Mesendoderm (in vitro differentiated cells): Measurements from ENCODE around the gene ANKEF1. TPM values are rescaled to one million over a fixed set of nuclear protein-coding genes. Genes with fewer than 3 reads are reported as not detected.

Experiments used
- small RNA-seq: library from polyadenylated mRNA; stranded (forward); fragments of <200 nt; extraction: miRNeasy Mini kit (QIAGEN cat#:217004); gene quantifications from one replicate; pipeline ENCODE3, GENCODE V24; 2013; ENCODE audit not compliant: insufficient read depth

The ANKEF1 gene

Small RNAs within 50 kb of the gene (small RNA-seq; reads per million reads assigned to genes)
- gene RF00017, result not detected
